Forelimb muscle (tissue), 1 donor: ENCODE data around the gene DLL1. TPM values are rescaled to one million over a fixed set of nuclear protein-coding genes. Genes with fewer than 3 reads are reported as not detected.
"Not testable (repeated sequence)": the region's sequence is repeated elsewhere in the genome, so short reads cannot be mapped to it uniquely, and the experiment has no call there.

ENCODE experiments used
- DNase-seq: peaks from one replicate; pipeline ENCODE4 v3.0.0-alpha.2; 2013; ENCODE audit warnings: low read depth
- polyA plus RNA-seq: library from polyadenylated mRNA; unstranded; fragments of 120-200 nt; gene quantifications from one replicate; pipeline ENCODE4 v1.2.1, GENCODE V29; 2013; ENCODE audit not compliant: insufficient read length

DLL1 gene
- polyA plus RNA-seq: 17.1 TPM

GRCh38 chr6:170290296-170291128 lies at the start of gene DLL1:
DLL1 (minus strand) TSS chr6:170291078; CDS start chr6:170290139, 939 bp downstream.
- no peak for DNase-seq

DNA sequence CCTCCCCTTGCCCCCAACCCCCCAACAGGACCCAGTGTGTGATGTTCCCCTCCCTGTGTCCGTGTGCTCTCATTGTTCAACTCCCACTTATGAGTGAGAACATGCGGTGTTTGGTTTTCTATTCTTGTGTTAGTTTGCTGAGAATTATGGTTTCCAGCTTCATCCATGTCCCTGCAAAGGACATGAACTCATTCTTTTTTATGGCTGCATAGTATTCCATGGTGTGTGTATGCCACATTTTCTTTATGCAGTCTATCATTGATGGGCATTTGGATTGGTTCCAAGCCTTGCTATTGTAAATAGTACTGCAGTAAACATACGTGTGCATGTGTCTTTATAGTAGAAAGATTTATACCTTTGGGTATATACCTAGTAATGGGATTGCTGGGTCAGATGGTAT lies 44.3 kb upstream of the DLL1 start:
- DNase-seq: not testable (repeated sequence)

- no peak for DNase-seq
These were observed 38.4 kb upstream of the DLL1 start for GRCh38 chr6:170329321-170329720.

DNA sequence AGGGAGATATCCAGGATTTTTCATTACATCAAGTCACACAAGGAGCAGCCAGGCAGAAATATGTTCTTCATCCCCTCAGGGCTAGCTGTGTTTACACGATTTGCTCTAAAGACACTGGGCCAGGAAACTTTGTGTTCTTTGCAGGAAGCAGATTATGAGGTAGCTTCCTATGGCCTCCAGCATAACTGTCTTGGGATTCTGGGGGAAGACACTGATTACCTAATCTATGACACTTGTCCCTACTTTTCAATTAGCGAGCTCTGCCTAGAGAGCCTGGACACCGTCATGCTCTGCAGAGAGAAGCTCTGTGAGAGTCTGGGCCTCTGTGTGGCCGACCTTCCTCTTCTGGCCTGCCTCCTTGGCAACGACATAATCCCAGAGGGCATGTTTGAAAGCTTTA lies 26.8 kb upstream of the DLL1 start:
- no peak for DNase-seq

DNA sequence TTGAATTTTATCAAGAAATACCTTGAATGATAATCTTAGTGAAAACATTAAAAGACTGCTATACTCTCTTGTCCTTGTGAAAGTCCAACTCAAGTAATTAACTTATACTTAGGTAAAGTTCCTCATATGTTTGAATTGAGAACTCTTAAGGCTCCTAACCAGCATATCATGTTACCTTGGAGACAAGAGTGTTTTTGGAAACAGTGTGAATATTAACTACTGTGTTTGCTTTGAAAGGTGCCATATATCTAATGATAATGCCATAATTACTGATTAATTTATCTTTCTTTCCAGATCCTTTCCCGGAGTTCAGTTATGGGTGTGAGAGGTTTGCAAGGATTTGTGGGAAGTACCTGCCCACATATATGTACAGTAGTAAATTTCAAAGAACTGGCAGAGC lies 26.2 kb upstream of the DLL1 start:
- DNase-seq: no peak

DNA sequence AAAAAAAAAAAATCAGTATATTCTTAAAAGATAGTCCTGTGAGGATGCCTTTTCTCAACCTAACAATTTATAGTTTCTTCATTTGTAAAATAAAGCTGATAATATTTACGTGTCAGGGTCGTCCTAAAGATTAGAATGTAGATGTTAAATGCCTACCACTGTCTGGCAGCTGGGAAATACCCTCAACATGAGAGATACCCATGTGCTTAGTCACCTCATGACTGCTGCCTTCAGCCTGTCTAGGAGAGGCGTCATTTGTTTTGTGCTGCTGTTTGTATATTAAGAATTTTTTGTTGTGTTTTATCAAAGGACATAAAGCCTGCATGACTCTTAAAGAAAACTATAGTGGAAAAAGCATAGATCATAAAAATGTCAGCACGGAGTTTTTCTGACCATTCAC lies 25.2 kb upstream of the DLL1 start:
- no peak for DNase-seq

DNA sequence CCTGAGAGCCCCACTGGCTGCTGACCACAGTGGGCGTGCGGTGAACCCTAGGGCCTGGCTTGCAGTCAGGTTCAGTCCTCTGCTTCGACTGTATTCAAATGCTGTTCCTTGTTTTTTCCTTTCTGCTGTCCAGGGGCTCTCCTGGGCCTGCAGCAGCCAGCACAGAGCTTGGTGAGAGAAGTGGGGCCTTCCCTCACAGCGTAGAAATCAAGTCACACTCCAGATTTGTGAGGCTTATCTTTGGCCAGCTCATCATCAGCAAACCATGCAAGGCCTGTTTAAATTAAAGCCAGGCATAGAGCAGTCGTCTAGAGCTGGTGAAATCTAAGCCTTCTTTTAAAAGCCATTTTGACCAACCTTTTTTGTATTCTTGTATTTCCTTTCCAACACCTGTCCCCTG lies 24.1 kb upstream of the DLL1 start:
- DNase-seq: no peak

DNA sequence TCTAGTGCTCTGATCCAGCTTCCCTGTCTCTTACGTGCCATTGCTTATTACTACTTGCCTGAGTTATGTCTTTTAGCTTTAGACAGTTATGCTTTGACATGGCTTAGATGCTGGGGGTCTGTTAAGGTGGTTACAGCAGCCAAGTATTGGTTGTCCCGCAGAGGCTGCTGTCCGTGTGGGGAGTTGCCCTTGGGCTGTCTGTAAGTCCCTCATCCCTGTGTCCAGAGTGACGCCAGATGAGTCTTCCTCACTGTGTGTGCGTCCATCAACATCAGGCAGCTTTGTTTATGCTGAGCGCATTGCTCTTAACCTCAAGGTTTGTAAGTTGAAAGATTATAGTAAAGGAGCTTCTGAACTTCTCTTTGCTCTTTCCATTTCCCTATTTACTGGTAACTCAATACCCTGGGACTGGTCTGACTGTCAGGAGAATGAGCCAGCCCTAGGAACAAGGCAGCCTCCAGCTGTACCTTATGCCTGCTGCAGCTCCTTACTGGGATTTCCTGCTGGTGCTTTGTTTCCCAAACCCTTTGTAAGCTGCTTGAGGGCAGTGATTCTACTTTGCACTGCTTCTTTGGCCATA lies 22.9 kb upstream of the DLL1 start:
- DNase-seq: no peak

DNA sequence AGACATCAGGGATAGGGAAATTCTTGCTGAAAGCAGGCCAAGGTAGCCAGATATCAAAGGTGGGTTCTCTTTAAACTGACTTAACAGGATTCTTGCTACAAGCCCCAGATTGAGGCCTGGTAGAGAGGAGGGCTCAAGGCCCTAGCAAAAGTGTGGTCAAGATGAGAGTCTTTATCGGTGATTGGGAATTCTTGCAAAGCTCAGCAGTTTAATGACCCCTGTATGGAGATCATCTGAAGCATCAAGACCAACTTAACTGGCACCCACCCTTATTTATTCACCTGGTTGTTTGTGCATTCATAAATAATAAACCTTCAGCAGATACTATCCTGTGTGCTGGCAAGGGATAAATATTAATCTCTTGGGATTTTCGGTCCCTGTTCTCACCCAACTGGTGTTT lies 22.0 kb upstream of the DLL1 start:
- DNase-seq: no peak

GRCh38 chr6:170311696-170312095 lies 20.8 kb upstream of the DLL1 start:
- DNase-seq: no peak

- no peak for DNase-seq
These were observed 17.9 kb upstream of the DLL1 start for GRCh38 chr6:170308761-170309160.

DNA sequence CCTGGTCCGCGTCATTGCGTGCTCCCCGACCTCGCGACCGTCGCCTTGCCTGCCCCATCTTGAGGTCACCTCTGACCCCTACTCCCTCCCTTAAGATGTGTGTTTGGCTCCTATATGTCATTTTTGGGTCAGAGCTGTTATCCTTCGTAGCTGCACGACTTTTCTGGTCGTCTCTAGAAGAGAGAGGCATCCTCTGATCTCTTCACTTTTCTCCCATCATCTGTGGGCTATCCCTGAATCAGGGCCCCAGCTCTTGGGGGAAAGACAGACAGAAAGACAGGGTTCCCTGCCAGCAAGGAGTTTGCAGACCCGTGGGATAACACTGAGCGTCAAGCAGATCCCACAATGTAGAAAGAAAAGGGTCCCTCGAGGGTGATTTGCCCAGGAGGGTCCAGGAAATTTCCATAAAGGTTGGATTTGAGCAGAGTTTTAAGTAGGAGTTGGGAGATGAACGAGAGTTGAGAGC lies 16.2 kb upstream of the DLL1 start:
- no peak for DNase-seq

- peak; percentile 92 for DNase-seq
These were observed 15.6 kb upstream of the DLL1 start, which contains the start of gene FAM120B for GRCh38 chr6:170306324-170307079. FAM120B (plus strand) TSS chr6:170306758; CDS start chr6:170317391, 10,633 bp downstream.

DNA sequence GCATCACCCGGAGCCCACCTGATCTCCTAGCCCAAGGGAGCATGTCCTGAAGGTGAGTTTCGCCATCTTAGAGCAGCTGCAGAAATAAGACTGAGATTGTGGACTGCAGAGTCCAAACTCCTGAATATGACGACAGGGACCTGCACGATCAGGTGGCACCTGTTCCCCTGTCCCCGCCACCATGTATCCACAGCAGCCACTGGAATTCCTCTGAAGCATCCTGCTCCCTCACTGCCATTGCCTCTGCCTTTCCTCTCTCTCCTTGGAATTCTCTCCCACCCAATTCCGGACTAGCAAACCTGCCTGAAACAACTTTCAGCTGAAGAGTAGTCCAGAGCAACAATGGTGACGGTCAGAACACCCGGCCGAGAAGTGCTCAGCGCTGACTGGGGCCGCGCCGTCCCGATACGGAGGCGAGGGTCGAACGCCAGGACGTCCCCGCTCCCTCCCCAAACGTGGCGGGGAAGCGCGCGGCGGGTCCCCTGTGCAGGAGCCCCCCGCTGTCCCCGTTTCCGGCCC lies 15.0 kb upstream of the DLL1 start:
- DNase-seq: no peak

DNA sequence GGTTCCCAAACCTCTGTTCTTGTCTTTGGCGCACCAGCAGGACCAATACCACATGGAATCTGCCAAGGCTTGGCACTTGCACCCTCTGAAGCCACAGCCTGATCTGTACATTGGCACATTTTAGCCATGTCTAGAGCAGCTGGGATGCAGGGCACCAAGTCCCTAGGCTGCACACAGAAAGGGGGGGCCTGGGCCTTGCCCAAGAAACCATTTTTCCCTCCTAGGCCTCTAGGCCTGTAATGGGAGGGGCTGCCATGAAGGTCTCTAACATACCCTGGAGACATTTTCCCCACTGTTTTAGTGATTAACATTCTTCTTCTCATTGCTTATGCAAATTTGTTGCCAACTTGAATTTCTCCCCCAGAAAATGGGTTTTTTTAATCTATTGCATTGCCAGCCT lies 10.3 kb upstream of the DLL1 start:
- no peak for DNase-seq

DNA sequence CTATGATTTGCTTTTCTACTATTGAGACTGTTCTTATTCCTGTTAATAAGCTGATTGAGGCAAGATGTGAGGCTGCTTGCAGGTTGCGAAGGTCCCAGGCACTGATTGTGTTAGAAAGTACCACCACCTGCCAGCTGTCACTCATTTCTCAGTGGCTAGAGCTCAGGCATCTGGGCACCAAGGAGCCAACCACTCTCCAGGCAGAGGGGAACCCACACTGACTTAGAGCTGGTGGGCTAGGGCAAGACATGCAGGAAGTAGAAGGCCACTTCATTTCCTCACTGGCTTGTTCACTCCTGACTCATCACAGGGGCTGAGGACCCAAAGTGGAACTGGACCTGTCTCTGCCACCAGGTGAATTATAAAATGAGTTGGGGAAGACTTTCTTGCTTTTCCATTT lies 7.8 kb upstream of the DLL1 start:
- DNase-seq: no peak

DNA sequence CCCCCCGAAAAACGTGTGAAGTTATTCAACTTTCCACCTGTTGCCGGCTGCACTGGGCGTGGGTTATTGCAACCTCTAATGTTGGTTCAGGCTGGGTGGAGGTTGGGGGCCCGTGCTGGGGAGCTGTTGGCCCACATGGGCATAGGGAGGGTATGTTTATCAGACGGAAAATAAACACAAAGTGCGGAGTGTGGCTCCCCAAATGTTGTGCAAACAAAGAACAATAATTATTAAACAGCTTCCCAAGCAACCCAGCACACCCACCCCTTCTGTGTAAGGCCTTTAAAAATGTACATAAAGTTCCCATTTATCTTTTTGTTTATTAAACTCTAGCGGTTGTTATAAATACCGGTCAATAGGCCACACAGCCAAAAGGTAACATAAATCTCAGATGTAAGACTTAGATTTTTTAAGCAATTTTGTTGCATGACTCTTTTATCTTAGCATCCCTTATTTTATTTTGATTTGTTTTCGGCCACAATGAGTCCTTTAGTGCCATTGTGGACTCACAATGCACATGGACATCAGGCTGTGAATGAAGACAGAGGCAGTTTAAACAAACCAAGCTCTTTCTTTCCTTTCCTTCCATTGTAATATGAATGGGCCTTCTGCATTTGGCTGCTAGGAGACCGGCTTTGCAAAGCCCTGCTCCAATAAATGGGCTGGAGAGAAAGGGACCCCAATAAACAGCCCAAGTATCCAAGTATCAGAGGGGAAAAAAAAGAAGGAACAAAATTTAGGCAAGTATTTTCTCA lies 6.9 kb upstream of the DLL1 start:
- no peak for DNase-seq

DNA sequence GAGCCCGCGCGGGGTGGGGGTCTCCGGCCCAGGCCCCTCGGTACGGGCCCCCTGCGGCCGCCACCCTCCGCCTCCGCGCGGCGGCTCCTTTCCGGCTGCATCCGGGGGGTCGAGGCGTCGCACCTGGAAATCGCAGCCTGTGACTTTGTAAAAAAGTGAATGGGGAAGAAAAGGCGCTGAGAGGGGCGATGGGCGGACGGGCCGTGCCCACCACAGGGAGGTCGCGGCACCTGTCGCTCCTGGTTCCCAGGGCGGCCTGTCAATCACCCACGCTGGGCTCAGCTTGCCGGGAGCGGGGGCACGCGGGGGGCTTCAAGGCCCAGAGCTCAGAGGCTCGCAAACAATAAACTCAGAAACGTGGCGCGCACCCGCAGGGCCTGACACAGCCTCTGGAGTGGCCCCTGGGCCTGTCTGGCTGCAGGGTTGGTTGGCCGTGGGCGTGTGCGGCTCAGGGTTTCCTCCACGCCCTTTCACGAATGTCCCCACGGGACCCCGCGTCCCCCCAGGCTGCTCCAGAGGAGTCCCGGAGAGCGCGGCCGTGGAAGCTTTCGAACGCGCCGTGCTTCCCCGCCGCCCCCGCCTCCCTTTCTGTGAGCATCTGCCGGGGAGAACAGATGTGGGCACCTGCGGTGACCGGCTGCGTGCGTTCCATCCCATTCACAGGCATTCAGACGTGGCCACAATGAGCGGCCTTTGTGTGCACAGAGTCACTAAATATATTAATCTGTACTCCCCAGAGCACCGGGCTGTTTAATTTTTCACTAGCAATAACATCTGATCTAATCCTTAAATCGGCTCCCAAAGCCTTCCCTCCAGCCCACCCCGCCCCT lies 6.1 kb upstream of the DLL1 start:
- DNase-seq: no peak

GRCh38 chr6:170296423-170296745 lies 5.5 kb upstream of the DLL1 start:
- no peak for DNase-seq

GRCh38 chr6:170295510-170296422 lies 4.9 kb upstream of the DLL1 start:
- no peak for DNase-seq
